Neuronal stem cell (in vitro differentiated cells): ENCODE results near the gene WWC2.
A peak's percentile ranks its signal among the peaks of the same experiment; 100 is the strongest.

Experiments
- DNase-seq: peaks from one replicate; pipeline ENCODE4 v3.0.0-alpha.2; 2013; ENCODE audit warnings: low spot score
- H2AFZ ChIP-seq: one replicate; pipeline ENCODE4 v1.6.1; 2013; ENCODE audit warnings: mild to moderate bottlenecking, low read length, inconsistent platforms
- H2AK5ac ChIP-seq: 2 replicates; pipeline ENCODE4 v1.6.1; 2013; ENCODE audit warnings: low read depth, mild to moderate bottlenecking, inconsistent platforms, low read length, moderate library complexity, mixed read lengths
- H2BK120ac ChIP-seq: 2 replicates; pipeline ENCODE4 v1.6.1; 2013; ENCODE audit warnings: low read depth, mild to moderate bottlenecking, inconsistent platforms, low read length, moderate library complexity, mixed read lengths
- H2BK12ac ChIP-seq: one replicate; pipeline ENCODE4 v1.6.1; 2013; ENCODE audit warnings: low read length, inconsistent platforms
- H2BK15ac ChIP-seq: 2 replicates; pipeline ENCODE4 v1.6.1; 2013; ENCODE audit warnings: mild to moderate bottlenecking, low read length, inconsistent platforms, mixed read lengths
- H2BK5ac ChIP-seq: one replicate; pipeline ENCODE4 v1.6.1; 2013; ENCODE audit warnings: inconsistent platforms, mild to moderate bottlenecking, low read length, moderate library complexity
- H3K14ac ChIP-seq: one replicate; pipeline ENCODE4 v1.6.1; 2013; ENCODE audit warnings: low read length, inconsistent platforms
- H3K18ac ChIP-seq: 2 replicates; pipeline ENCODE4 v1.6.1; 2013; ENCODE audit warnings: low read length, inconsistent platforms
- H3K23ac ChIP-seq: 2 replicates; pipeline ENCODE4 v1.6.1; 2013; ENCODE audit warnings: low read depth, mild to moderate bottlenecking, mixed read lengths, low read length, inconsistent platforms; ENCODE audit not compliant: poor library complexity
- H3K27ac ChIP-seq: replicated peaks from 3 replicates; pipeline ENCODE4 v1.5.1; 2013; ENCODE audit warnings: low read length, inconsistent platforms
- H3K27me3 ChIP-seq, 3 experiments: 2 replicates each; pipeline ENCODE4 v1.6.1; 2013; ENCODE audit warnings: low read length in 3 of 3, mild to moderate bottlenecking in 2 of 3, inconsistent platforms in 1 of 3, low read depth in 1 of 3, mixed read lengths in 1 of 3, moderate library complexity in 1 of 3; ENCODE audit not compliant: control insufficient read depth in 3 of 3, insufficient read depth in 3 of 3
- H3K36me3 ChIP-seq, 2 donors: replicated peaks in 1 of 2; 2 replicates each; pipeline ENCODE4 v1.6.1; 2013; ENCODE audit warnings: low read length in 2 of 2; ENCODE audit not compliant: control insufficient read depth in 2 of 2, insufficient read depth in 2 of 2
- H3K4ac ChIP-seq: 2 replicates; pipeline ENCODE4 v1.6.1; 2013; ENCODE audit warnings: inconsistent platforms, mild to moderate bottlenecking, low read length, moderate library complexity
- H3K4me1 ChIP-seq, 2 donors: 1 replicate in 1 of 2; 2 replicates in 1 of 2; pipeline ENCODE4 v1.6.1; 2013; ENCODE audit warnings: low read length in 2 of 2, low read depth in 1 of 2; ENCODE audit not compliant: control insufficient read depth in 2 of 2, insufficient read depth in 1 of 2
- H3K4me2 ChIP-seq: one replicate; pipeline ENCODE4 v1.6.1; 2013; ENCODE audit warnings: mild to moderate bottlenecking, low read length, inconsistent platforms; ENCODE audit not compliant: insufficient read depth, poor library complexity, severe bottlenecking
- H3K4me3 ChIP-seq, 2 donors: 2 replicates each; pipeline ENCODE4 v1.5.1; 2013; ENCODE audit warnings: low read length in 2 of 2, mild to moderate bottlenecking in 2 of 2, inconsistent platforms in 1 of 2, moderate library complexity in 1 of 2
- H3K79me1 ChIP-seq: one replicate; pipeline ENCODE4 v1.6.1; 2013; ENCODE audit warnings: low read depth, mild to moderate bottlenecking, inconsistent platforms, low read length, moderate library complexity
- H3K9ac ChIP-seq: one replicate; pipeline ENCODE4 v1.6.1; 2013; ENCODE audit warnings: mild to moderate bottlenecking, low read depth, low read length, inconsistent platforms; ENCODE audit not compliant: poor library complexity
- H3K9me3 ChIP-seq, 2 donors: replicated peaks in 1 of 2; 2 replicates each; pipeline versions ENCODE3 to v1.6.1; 2013; ENCODE audit warnings: low read length in 2 of 2, mild to moderate bottlenecking in 2 of 2, inconsistent platforms in 1 of 2, low read depth in 1 of 2, mixed read lengths in 1 of 2, moderate library complexity in 1 of 2; ENCODE audit not compliant: control insufficient read depth in 2 of 2, insufficient read depth in 1 of 2
- H4K8ac ChIP-seq: one replicate; pipeline ENCODE4 v1.6.1; 2013; ENCODE audit warnings: low read depth, mild to moderate bottlenecking, inconsistent platforms, low read length, moderate library complexity
- H4K91ac ChIP-seq: one replicate; pipeline ENCODE4 v1.6.1; 2013; ENCODE audit warnings: low read length, low read depth, mild to moderate bottlenecking, inconsistent platforms; ENCODE audit not compliant: poor library complexity
- WGBS, 2 donors: extraction: QIAGEN DNeasy Blood & Tissue Kit; methylation state at CpG; one replicate each; pipeline ENCODE4 v1.1.7; 2013; ENCODE audit warnings: missing lambda C conversion rate in 2 of 2, mixed read lengths in 1 of 2; ENCODE audit not compliant: insufficient read length in 2 of 2, insufficient replicate concordance in 1 of 2; ENCODE audit errors: extremely low coverage in 2 of 2; 5-methylcytosine and 5-hydroxymethylcytosine counted together

The WWC2 gene

GRCh38 chr4:183097231-183098018 lies 1.6 kb upstream of the WWC2 start:
- H3K27ac ChIP-seq: no peak overlapping the region
- H3K18ac ChIP-seq: peak overlapping the region; percentile 94
- peaks cover 3% of the 10 kb centered on the region for H3K79me1 ChIP-seq
- H3K4me3 ChIP-seq: peak overlapping the region in 1 of 2 donors; percentile 89
- peaks cover 0 to 9% of the 10 kb centered on the region in 2 donors for H3K9me3 ChIP-seq
- peak overlapping the region; percentile 31 for H2AK5ac ChIP-seq
- peak; percentile 32 for DNase-seq
- peak overlapping the region; percentile 47 for H4K91ac ChIP-seq
- H3K27me3 ChIP-seq: peaks cover 0 to 8% (median 0%) of the 10 kb centered on the region in 3 experiments
- H3K23ac ChIP-seq: no peak overlapping the region
- peaks cover 6 to 14% of the 10 kb centered on the region in 2 donors for H3K4me1 ChIP-seq
- no peaks in the 10 kb centered on the region for H3K36me3 ChIP-seq
- no peak overlapping the region for H4K8ac ChIP-seq
- no peak overlapping the region for H2BK5ac ChIP-seq
- H2BK12ac ChIP-seq: no peak overlapping the region
- no peak overlapping the region for H3K4ac ChIP-seq
- peak overlapping the region; percentile 22 for H2BK15ac ChIP-seq
- H2BK120ac ChIP-seq: peak overlapping the region; percentile 69
- H3K14ac ChIP-seq: no peak overlapping the region
- H2AFZ ChIP-seq: peak overlapping the region; percentile 99
- H3K9ac ChIP-seq: peak overlapping the region; percentile 45
- H3K4me2 ChIP-seq: peak overlapping the region; percentile 70
- no CpG with 5 or more reads among the region's 43 CpGs for WGBS, 2 donors

GRCh38 chr4:183098019-183098722 lies 886 bp upstream of the WWC2 start:
- Histone ChIP-seq H3K4me3 (peak overlapping the region; percentile 75 to 89), H3K4ac (peak overlapping the region; percentile 70), H3K27me3 (peaks cover 0 to 8% (median 0%) of the 10 kb centered on the region in 3 experiments), H3K9ac (peak overlapping the region; percentile 85), H3K36me3 (no peaks in the 10 kb centered on the region), H4K91ac (peak overlapping the region; percentile 64), H2BK12ac (peak overlapping the region; percentile 77), H3K79me1 (peaks cover 3% of the 10 kb centered on the region), H4K8ac (peak overlapping the region; percentile 8), H3K4me1 (peaks cover 6 to 14% of the 10 kb centered on the region in 2 donors), H2BK5ac (no peak overlapping the region), H2AK5ac (peak overlapping the region; percentile 77), H3K23ac (peak overlapping the region; percentile 95), H3K4me2 (peak overlapping the region; percentile 70), H2AFZ (peak overlapping the region; percentile 99), H3K27ac (peak overlapping the region; percentile 78), H3K9me3 (peaks cover 0 to 9% of the 10 kb centered on the region in 2 donors), H2BK120ac (peak overlapping the region; percentile 69), H2BK15ac (peak overlapping the region; percentile 22), H3K14ac (peak overlapping the region; percentile 94), H3K18ac (peak overlapping the region; percentile 94)
- DNase-seq: peak; percentile 35
- no CpG with 5 or more reads among the region's 79 CpGs for WGBS, 2 donors

GRCh38 chr4:183099537-183100297 lies 660 bp downstream of the WWC2 start:
- peak overlapping the region; percentile 48 for H2BK12ac ChIP-seq
- H3K4me3 ChIP-seq: peak overlapping the region; percentile 75 to 99
- H2BK15ac ChIP-seq: peak overlapping the region; percentile 72
- peaks cover 0 to 9% of the 10 kb centered on the region in 2 donors for H3K9me3 ChIP-seq
- peak overlapping the region; percentile 54 for H3K4ac ChIP-seq
- peak overlapping the region; percentile 66 for H2BK120ac ChIP-seq
- peak overlapping the region; percentile 83 for H2BK5ac ChIP-seq
- H3K18ac ChIP-seq: peak overlapping the region; percentile 96
- H3K9ac ChIP-seq: peak overlapping the region; percentile 98
- peak overlapping the region; percentile 99 for H2AFZ ChIP-seq
- H3K23ac ChIP-seq: peak overlapping the region; percentile 83
- peak; percentile 46 for DNase-seq
- no peaks in the 10 kb centered on the region for H3K36me3 ChIP-seq
- peaks cover 0 to 8% (median 0%) of the 10 kb centered on the region in 3 experiments for H3K27me3 ChIP-seq
- H4K91ac ChIP-seq: no peak overlapping the region
- peak overlapping the region; percentile 49 for H2AK5ac ChIP-seq
- peaks cover 3% of the 10 kb centered on the region for H3K79me1 ChIP-seq
- no CpG with 5 or more reads among the region's 73 CpGs for WGBS, 2 donors
- peak overlapping the region; percentile 95 for H3K14ac ChIP-seq
- H3K4me1 ChIP-seq: peaks cover 6 to 14% of the 10 kb centered on the region in 2 donors
- peak overlapping the region; percentile 93 for H3K27ac ChIP-seq
- no peak overlapping the region for H4K8ac ChIP-seq
- peak overlapping the region; percentile 84 for H3K4me2 ChIP-seq
